GM12801 (cell line): ENCODE data around the gene ADAMTSL5.

Experiments used
- TF ChIP-seq, protein P1 (sequence below): IDR thresholded peaks from one replicate; pipeline ENCODE4 v1.5.1; 2011; ENCODE audit warnings: control low read depth; ENCODE audit not compliant: insufficient read length; ENCODE audit errors: extremely low read depth

ADAMTSL5 gene

DNA sequence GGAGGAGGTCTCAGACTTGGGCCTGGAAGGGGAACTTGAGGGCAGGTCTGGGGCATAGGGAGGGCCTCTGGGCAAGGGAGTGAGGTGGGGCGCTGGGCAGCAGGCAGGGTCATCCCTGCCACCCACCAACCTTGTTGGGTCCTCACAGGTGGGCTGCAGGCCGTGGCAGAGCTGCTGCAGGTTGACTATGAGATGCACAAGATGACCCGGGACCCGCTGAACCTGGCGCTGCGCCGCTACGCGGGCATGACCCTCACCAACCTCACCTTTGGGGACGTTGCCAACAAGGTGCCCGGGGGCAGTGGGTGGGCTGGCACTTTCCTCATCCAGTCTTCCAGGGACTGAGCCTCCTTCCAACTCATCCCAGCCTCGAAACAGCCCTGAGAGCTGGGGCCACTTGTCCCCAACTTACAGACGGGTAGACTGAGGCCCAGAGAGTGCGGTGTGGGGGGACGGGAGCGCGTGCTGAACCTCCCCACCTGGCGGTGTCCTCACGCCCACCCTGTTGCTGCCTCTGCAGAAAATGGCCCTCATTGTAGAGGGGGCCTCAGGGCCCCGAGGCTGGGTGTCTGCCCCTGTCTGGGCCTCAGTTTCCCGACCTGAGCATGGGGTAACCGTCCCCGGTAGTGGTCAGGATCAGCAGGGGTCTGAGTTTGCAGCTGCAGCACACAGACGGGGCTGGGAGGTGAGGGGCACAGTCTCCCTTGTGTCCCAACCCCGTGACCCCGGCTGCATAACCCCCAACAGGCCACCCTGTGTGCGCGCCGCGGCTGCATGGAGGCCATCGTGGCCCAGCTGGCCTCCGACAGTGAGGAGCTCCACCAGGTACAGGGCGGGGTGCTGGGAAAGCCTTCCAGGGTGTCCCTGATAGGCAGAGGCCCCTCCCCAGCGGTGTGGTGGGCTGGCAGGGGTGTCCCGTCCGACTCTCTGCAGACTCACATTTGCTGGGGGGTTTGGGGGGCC is 52.5 kb downstream of the ADAMTSL5 start:
- TF ChIP-seq, protein P1, sequence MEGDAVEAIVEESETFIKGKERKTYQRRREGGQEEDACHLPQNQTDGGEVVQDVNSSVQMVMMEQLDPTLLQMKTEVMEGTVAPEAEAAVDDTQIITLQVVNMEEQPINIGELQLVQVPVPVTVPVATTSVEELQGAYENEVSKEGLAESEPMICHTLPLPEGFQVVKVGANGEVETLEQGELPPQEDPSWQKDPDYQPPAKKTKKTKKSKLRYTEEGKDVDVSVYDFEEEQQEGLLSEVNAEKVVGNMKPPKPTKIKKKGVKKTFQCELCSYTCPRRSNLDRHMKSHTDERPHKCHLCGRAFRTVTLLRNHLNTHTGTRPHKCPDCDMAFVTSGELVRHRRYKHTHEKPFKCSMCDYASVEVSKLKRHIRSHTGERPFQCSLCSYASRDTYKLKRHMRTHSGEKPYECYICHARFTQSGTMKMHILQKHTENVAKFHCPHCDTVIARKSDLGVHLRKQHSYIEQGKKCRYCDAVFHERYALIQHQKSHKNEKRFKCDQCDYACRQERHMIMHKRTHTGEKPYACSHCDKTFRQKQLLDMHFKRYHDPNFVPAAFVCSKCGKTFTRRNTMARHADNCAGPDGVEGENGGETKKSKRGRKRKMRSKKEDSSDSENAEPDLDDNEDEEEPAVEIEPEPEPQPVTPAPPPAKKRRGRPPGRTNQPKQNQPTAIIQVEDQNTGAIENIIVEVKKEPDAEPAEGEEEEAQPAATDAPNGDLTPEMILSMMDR: no peak

DNA sequence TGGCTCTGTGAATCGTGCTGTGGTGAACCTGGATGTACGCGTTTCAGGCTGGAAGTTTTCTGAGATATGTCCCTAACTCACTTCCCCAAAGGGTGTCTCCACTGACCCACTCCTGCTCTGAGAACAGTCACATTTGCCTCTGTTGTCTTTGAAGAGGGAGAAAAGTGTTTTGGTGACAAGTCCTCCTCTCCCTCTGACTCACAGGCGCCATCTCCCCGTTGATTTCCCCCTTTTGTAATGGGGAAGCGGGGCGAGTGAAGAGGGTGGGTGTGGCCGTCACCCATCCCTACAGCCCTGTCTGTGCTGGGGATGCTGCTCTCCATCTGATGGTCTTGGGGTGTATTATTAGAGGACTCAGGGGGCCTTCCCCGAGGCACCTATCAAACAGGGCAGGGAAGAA is 53.3 kb downstream of the ADAMTSL5 start:
- TF ChIP-seq, protein P1: no peak

DNA sequence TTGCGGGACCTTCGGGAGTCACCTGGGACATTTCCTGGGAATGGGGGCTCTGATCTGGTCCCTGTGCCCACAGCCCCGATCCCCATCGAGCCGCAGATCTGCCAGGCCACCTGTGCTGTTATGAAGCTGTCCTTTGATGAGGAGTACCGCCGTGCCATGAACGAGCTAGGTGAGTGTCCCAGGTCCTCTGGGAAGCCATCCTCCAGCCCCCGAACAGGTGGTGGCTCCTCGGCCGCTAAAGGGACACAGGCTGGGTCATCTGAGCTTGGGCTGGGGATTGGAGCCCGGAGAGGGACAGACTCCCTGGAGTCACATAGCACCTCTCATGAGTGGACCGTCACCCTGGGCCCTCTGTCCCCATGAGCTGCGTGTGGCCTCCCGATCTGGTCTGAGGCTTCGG is 54.9 kb downstream of the ADAMTSL5 start:
- TF ChIP-seq, protein P1: no peak

DNA sequence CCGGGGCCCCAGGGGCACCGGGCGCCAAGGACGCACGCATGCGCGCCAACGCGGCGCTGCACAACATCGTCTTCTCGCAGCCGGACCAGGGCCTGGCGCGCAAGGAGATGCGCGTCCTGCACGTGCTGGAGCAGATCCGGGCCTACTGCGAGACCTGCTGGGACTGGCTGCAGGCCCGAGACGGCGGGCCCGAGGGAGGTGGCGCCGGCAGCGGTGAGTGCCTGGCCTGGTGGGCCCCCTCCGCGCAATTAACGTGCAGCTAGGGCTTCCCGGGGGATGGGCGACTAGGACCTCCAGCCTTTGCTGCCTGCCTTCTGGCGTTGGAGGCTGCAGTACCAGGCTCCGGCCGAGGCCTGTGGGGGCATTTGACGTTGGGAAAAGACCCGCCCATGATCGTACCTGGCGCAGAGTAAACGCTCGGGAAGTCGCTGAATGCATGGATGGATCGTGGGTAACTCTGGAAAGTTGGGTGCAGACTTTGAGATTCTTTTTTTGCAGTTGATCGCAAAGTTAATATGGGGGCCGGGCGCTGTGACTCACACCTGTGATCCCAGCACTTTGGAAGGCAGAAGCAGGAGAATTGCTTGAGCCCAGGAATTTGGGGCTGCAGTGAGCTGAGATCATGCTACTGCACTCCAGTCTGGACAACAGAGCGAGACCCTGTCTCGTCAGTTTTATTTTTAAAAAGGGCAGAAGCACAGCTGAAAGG is 55.6 kb downstream of the ADAMTSL5 start:
- TF ChIP-seq, protein P1: no peak

DNA sequence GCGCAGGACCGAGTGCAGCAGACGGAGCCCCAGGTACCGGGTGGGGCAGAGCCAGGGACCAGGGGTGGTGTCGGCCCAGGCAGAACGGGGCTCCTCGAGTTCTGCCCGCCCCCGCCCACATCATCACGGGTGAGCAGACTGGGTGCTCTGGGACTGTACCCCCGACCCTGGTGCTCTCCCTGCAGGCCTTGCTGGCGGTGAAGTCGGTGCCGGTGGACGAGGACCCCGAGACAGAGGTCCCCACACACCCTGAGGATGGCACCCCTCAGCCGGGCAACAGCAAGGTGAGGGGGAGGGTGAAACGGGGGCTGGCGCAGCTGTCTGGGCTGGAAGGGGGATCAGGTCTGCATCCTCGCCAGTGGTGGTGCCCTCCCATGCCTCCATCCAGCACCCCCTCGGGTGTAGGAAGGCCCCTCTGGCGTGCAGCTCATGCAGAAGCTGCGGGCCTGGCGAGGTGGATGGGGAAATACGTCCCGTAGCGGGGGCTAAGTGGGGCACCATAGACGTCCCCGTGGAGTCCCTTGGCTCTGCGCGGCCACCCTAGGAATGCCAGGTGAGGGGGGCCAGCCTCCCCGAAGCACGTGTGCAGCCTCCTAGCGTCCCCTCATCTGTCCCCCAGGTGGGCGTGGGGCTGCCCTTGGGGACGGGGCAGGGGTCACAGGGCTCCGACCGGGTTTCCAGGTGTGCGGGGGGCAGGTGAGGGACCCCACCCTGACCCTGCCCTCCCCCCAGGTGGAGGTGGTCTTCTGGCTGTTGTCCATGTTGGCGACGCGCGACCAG is 56.5 kb downstream of the ADAMTSL5 start:
- TF ChIP-seq, protein P1: no peak

DNA sequence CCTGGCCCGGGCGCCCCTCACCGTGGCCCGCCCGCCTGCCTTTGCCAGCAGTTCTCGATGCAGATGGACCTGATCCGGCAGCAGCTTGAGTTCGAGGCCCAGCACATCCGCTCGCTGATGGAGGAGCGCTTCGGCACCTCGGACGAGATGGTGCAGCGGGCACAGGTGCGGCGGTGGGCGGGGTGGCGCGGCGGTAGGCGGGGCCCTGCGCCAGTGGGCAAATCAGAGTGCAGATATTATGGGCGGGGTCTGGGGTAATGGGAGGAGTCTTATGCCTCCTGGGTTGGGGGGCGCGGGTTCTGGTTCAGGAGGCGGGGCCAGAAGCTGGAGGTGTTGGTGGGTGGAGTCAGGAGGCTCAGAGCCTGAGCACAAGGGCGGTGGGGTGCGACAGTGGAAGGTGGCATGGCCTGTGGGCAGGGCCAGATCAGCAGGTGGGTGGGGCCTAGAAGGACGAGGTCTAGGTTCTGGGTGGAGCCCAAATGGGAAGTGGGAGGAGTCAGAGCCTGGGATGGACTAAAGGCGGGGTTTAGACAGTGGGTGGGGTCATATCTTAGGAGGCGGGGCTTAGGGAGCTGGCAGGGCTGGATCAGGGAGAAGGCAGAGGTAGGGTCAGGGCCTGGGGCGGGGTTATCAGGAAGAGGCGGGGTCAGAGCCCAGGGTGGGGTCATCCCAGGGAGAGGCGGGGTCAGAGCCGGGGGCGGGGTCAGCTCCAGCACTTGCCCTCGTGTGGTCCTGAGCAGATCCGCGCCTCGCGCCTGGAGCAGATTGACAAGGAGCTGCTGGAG is 57.3 kb downstream of the ADAMTSL5 start:
- TF ChIP-seq, protein P1: no peak
